ENCODE results near the gene CSNK1G1.
"Not testable (repeated sequence)": the region's sequence is repeated elsewhere in the genome, so short reads cannot be mapped to it uniquely, and the experiment has no call there.

Gene CSNK1G1

DNA sequence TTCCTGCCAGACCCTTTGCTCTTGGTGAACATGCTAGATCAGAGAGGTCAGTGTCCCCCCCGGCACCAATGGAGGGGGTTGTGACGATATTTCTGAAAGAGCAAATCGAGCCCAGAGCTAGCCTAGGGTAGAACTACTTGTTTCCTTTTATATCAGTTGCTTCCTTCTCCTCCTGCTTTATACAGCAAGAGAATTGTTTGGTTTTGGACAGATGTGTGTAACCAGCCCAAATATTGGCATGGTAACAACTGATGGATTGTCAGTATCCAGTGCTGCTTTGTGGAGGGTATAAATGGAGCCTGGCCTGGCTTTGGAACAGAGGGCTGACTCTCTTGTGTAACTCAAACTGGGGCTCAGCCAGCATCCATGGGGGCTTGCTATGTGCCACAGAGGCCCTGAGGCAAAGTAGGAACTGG lies 233.0 kb downstream of the CSNK1G1 start:
- DNase-seq = peak; percentile 91

DNA sequence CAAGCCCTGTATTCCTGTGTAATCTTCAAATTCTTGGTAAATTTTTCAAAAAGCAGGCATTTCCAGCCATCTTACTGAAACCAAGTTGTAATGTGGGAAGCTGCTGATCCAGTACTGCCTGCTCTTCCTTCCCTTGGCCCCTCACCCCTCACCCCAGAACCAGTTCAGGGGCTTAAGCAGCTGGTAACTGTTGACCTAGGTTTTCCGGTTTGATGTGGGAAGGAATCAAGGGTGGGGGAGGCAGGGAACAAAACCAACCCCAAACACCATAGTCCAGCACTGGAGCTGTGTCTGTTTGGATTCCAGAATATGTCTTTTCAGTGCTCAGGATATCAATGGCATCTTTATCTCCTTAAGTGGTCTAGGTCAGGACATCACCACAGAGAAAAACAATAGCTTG lies 233.5 kb downstream of the CSNK1G1 start:
- DNase-seq = no peak

DNA sequence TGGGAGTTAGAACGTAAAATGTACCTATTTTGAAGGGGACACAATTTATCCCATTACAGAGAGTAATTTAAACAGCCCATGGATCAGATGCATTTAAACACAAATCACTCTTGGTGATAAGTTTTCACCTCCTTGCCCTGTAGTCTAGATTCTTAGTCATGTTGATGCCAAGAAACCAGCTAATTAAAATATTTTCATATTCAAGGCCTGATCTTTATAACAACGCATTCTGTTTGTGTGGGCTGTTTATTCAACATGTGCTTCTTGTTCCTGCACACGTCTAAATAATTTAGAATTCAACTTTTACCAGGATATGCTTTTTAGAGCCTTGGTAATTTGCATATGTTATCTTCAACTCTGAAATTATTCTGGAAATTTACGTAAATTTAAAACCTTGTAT lies 234.4 kb downstream of the CSNK1G1 start:
- no peak for DNase-seq

DNA sequence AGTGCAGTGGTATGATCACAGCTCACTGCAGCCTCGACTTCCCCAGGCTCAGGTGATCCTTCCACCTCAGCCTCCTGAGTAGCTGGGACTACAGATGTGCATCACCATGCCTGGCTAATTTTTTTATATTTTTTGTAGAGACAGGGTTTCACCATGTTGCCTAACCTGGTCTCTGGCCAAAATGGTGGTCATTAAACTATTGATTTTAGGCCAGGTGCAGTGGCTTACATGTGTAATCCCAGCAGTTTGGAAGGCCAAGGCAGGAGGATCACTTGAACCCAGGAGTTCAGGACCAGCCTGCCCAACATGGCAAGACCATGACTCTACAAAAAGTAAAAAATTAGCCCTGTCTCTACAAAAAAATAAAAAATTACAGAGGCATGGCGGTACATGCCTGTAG lies 235.7 kb downstream of the CSNK1G1 start:
- DNase-seq = not testable (repeated sequence)

DNA sequence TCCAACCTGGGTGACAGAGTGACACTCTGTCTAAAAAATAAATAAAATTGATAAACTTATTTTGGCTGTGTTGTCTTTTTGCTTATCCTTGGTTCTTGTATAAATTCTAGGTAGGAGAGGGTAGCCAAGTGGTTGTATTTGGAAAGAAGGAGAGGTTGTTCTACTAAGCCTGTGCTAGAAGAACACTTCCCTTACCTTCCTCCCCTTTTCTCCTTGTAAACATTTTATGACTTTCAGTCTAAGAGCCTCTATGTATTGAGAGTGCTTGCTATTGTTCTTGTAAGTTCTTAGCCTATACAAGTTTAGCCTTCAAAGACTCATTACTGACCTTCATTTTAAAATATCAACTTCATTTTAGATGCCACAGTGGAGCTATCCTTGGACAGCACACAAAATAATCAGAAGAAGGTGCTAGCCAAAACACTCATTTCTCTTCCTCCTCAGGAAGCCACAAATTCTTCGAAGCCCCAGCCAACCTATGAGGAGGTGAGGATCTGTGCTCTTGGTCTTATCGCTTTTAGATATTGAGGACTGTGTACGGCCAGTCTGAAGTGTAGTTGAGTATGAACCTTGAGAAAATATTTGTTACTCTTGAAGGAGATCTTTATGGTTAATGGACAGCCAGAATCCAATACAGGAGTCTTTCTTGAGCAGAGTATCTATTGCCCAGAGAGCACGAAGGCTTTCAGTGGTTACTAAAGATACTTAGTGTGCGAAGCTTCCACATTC lies 238.1 kb downstream of the CSNK1G1 start:
- DNase-seq = no peak

All from midbrain (tissue), 1 donor.